ENCODE measurements around the gene MIER2. TPM values are rescaled to one million over a fixed set of nuclear protein-coding genes. Genes with fewer than 3 reads are reported as not detected.
A peak's percentile ranks its signal among the peaks of the same experiment; 100 is the strongest.
"Not testable (repeated sequence)": the region's sequence is repeated elsewhere in the genome, so short reads cannot be mapped to it uniquely, and the experiment has no call there.

The MIER2 gene
- polyA plus RNA-seq, 5 donors, result 18.9 to 35.9 (median 26.1) TPM

GRCh38 chr19:364496-365287 lies 20.1 kb upstream of the MIER2 start:
- DNase-seq, result no peak

- DNase-seq, result no peak
Measured at GRCh38 chr19:362683-363082, 18.1 kb upstream of the MIER2 start.

GRCh38 chr19:362154-362553 lies 17.6 kb upstream of the MIER2 start:
- DNase-seq, result no peak

GRCh38 chr19:359653-359925 lies 15.0 kb upstream of the MIER2 start:
- DNase-seq, result no peak

GRCh38 chr19:355536-355935 lies 10.9 kb upstream of the MIER2 start:
- not testable (repeated sequence) for DNase-seq

GRCh38 chr19:355134-355533 lies 10.5 kb upstream of the MIER2 start:
- DNase-seq, result no peak

GRCh38 chr19:351976-352625 lies 7.5 kb upstream of the MIER2 start:
- DNase-seq, result no peak

- no peak for DNase-seq
Measured at GRCh38 chr19:347946-348861, 3.6 kb upstream of the MIER2 start.

GRCh38 chr19:345320-345879 lies 804 bp upstream of the MIER2 start:
- DNase-seq, result no peak

GRCh38 chr19:343941-344624 lies 513 bp downstream of the MIER2 start:
- peak in 1 of 2 donors; percentile 10 for DNase-seq

- no peak for DNase-seq
Measured at GRCh38 chr19:343451-343931, 1.1 kb downstream of the MIER2 start.

GRCh38 chr19:342801-343421 lies 1.7 kb downstream of the MIER2 start:
- no peak for DNase-seq

GRCh38 chr19:342128-342455 lies 2.5 kb downstream of the MIER2 start:
- no peak for DNase-seq

GRCh38 chr19:341386-342127 lies 3.0 kb downstream of the MIER2 start:
- no peak for DNase-seq

GRCh38 chr19:340620-341385 lies 3.8 kb downstream of the MIER2 start:
- no peak for DNase-seq

- no peak for DNase-seq
Measured at GRCh38 chr19:339262-339887, 5.2 kb downstream of the MIER2 start.

- no peak for DNase-seq
Measured at GRCh38 chr19:338421-338820, 6.2 kb downstream of the MIER2 start.

GRCh38 chr19:336067-336614 lies 8.5 kb downstream of the MIER2 start:
- DNase-seq, result no peak

All from right lung (tissue), 5 donors.